Prostate gland (tissue), 2 donors: ENCODE measurements around the gene FCN2. TPM values are rescaled to one million over a fixed set of nuclear protein-coding genes. Genes with fewer than 3 reads are reported as not detected.

ENCODE experiments used
- DNase-seq: peaks from one replicate; pipeline ENCODE4 v3.0.0-alpha.2; 2019; ENCODE audit warnings: low spot score
- H3K27ac ChIP-seq, 2 donors: fragments of 200-600 bp; sonication (generic); 2 replicates each; pipeline ENCODE4 v1.5.1; 2017 to 2019
- H3K27me3 ChIP-seq: fragments of 200-600 bp; sonication (generic); replicated peaks from 2 replicates; pipeline ENCODE4 v1.5.1; 2019; ENCODE audit not compliant: insufficient read depth
- H3K36me3 ChIP-seq, 2 donors: fragments of 200-600 bp; sonication (generic); 1 replicate in 1 of 2; 2 replicates in 1 of 2; pipeline versions ENCODE4 v1.5.1 to v1.8.1; 2017 to 2019
- H3K4me1 ChIP-seq: fragments of 200-600 bp; sonication (generic); replicated peaks from 2 replicates; pipeline ENCODE4 v1.5.1; 2019
- H3K4me3 ChIP-seq, 2 donors: fragments of 200-600 bp; sonication (generic); 2 replicates each; pipeline ENCODE4 v1.5.1; 2017 to 2019
- H3K9me3 ChIP-seq: fragments of 200-600 bp; sonication (generic); 2 replicates; pipeline ENCODE4 v1.5.1; 2017
- CTCF ChIP-seq, 4 experiments: fragments of 200-600 bp in 2 of 4; fragments of 450-650 bp in 2 of 4; sonication (generic) in 2 of 4; IDR thresholded peaks; 1 replicate in 3 of 4; 2 replicates in 1 of 4; pipeline ENCODE4 v1.5.1; 2016 to 2019; ENCODE audit warnings: antibody characterized with exemption in 4 of 4, mild to moderate bottlenecking in 2 of 4, moderate library complexity in 2 of 4
- POLR2A ChIP-seq: fragments of 450-650 bp; IDR thresholded peaks from one replicate; pipeline ENCODE4 v1.6.1; 2016; ENCODE audit warnings: antibody characterized with exemption, mild to moderate bottlenecking
- POLR2AphosphoS5 ChIP-seq: sonication (generic); formaldehyde crosslinking; IDR thresholded peaks from one replicate; pipeline ENCODE4 v1.6.1; 2017; ENCODE audit warnings: antibody characterized with exemption
- WGBS: methylation state at CpG from one replicate; pipeline ENCODE4 v1.1.5; 2018; 5-methylcytosine and 5-hydroxymethylcytosine counted together
- intact Hi-C: fragments of 100-400 bp; cut with DNase I; formaldehyde crosslinking; loops from one replicate; pipeline ENCODE4 v1.14.2; 2022
- total RNA-seq, 2 donors: library from RNA; depleted of rRNA; stranded (reverse); fragments of >200 nt; gene quantifications; one replicate each; pipeline ENCODE4 v1.1.0, GENCODE V29; 2016

The FCN2 gene
- total RNA-seq, 2 donors from 2014 or later, result 2.4 TPM; not detected in 1

GRCh38 chr9:134932171-134932570 lies 51.6 kb downstream of the FCN2 start:
- intact Hi-C loops, result no loop called here
- H3K4me1 ChIP-seq, result no peaks in the 10 kb centered on the region
- H3K27ac ChIP-seq, result no peak overlapping the region
- no peaks in the 10 kb centered on the region for H3K27me3 ChIP-seq
- WGBS, result 92% methylated on average over 12 of the region's 12 CpGs
- H3K36me3 ChIP-seq, result no peaks in the 10 kb centered on the region
- no peak for DNase-seq
- H3K9me3 ChIP-seq, result no peaks in the 10 kb centered on the region
- no peak overlapping the region for H3K4me3 ChIP-seq
- TF ChIP-seq POLR2AphosphoS5 (no peak), POLR2A (no peak), CTCF (IDR thresholded peaks at IDR 0.05) (no peak)

GRCh38 chr9:134932606-134933005 lies 52.0 kb downstream of the FCN2 start:
- intact Hi-C loops, result no loop called here
- Histone ChIP-seq H3K4me3 (no peak overlapping the region), H3K27me3 (no peaks in the 10 kb centered on the region), H3K36me3 (no peaks in the 10 kb centered on the region), H3K4me1 (no peaks in the 10 kb centered on the region), H3K9me3 (no peaks in the 10 kb centered on the region), H3K27ac (no peak overlapping the region)
- no peak for DNase-seq
- 87% methylated on average over 5 of the region's 5 CpGs for WGBS
- no peak for TF ChIP-seq POLR2AphosphoS5
- no peak for TF ChIP-seq CTCF (IDR thresholded peaks at IDR 0.05)
- no peak for TF ChIP-seq POLR2A

DNA sequence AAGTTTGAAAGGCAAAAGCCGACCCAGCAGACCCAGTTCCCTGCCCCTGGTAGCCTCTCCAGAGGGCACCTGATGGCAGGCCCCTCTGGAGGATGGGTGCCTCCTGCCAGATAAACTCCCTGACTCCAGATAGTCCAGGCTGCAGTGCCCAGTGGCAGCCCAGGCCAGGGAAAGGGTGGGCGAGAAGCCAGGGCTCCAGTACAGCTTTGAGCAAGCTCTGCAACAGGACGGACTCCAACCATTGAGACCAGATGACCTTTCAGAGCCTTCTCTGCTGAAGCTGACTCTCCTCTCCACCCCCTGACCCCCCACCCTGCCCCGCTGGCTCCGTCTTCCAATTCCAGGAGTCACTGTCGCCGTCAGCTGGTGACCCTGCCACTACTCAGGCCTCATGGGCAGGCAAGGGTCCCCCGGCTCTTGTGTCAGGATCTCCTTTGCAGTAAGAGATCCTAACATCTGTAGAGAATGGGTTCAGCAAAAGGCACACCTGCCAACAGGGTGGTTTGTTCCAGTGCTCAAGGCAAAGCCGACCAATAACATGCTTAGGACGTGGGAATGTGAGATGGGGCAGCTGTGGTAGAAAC lies 52.6 kb downstream of the FCN2 start:
- H3K4me3 ChIP-seq, result no peak overlapping the region
- no peaks in the 10 kb centered on the region for H3K27me3 ChIP-seq
- intact Hi-C loops, result no loop called here
- no peaks in the 10 kb centered on the region for H3K4me1 ChIP-seq
- no peak for TF ChIP-seq POLR2A
- TF ChIP-seq CTCF (IDR thresholded peaks at IDR 0.05), result no peak
- TF ChIP-seq POLR2AphosphoS5, result no peak
- no peak overlapping the region for H3K27ac ChIP-seq
- WGBS, result 88% methylated on average over 10 of the region's 10 CpGs
- no peak for DNase-seq
- H3K9me3 ChIP-seq, result no peaks in the 10 kb centered on the region
- H3K36me3 ChIP-seq, result no peaks in the 10 kb centered on the region

GRCh38 chr9:134935056-134935640 lies 54.5 kb downstream of the FCN2 start:
- Histone ChIP-seq H3K27ac (no peak overlapping the region), H3K36me3 (no peaks in the 10 kb centered on the region), H3K4me1 (no peaks in the 10 kb centered on the region), H3K9me3 (no peaks in the 10 kb centered on the region), H3K4me3 (no peak overlapping the region), H3K27me3 (peaks cover 1% of the 10 kb centered on the region)
- intact Hi-C loops, result no loop called here
- WGBS, result 78% methylated on average over 17 of the region's 17 CpGs
- no peak for DNase-seq
- no peak for TF ChIP-seq CTCF (IDR thresholded peaks at IDR 0.05)
- TF ChIP-seq POLR2AphosphoS5, result no peak
- TF ChIP-seq POLR2A, result no peak

DNA sequence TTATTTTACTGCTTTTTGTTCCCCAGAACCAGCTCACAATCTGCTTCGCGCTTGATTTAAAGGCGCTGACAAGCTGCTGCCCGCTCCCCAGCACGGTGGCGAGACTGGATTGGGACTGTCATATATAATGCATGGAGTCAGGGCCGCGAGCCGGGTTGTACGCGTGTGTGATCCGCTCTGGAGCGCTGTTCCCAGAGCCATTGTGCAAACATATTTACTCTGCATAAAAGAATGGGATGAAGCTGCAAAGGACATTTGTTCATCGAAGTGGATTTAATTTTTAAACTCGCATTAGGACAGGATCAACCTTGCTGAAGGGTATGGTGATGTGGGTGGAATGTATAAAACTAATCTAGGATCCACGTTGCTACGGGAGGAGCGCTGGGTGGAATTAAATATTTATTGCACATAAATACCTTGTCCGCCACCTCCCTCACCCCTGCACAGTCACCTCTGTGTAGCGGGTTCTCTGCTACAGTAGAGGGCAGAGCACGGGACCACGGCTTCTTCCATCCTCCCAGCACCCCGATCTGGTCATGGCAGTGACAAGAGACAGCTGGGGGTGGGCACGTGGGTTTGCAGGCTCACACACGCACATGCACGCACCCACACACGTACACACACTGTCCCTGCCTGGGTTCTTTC lies 55.2 kb downstream of the FCN2 start:
- WGBS, result 66% methylated on average over 27 of the region's 27 CpGs
- TF ChIP-seq CTCF (IDR thresholded peaks at IDR 0.05) (no peak), POLR2AphosphoS5 (no peak), POLR2A (no peak)
- Histone ChIP-seq H3K4me1 (no peaks in the 10 kb centered on the region), H3K4me3 (no peak overlapping the region), H3K9me3 (no peaks in the 10 kb centered on the region), H3K27ac (no peak overlapping the region), H3K27me3 (peaks cover 4% of the 10 kb centered on the region), H3K36me3 (no peaks in the 10 kb centered on the region)
- DNase-seq, result no peak
- intact Hi-C loops, result no loop called here
